GM13977 (cell line): Measurements from ENCODE around the gene TEDC2.

Experiments
- DNase-seq: peaks from one replicate; pipeline ENCODE4 v3.0.0; 2012; ENCODE audit warnings: low spot score
- CTCF ChIP-seq: IDR thresholded peaks from 2 replicates; pipeline ENCODE4 v1.5.1; 2012; ENCODE audit warnings: mild to moderate bottlenecking, control low read depth; ENCODE audit not compliant: insufficient read depth; ENCODE audit errors: extremely low read depth, missing control alignments
- in situ Hi-C: fragments of 300-500 bp; cut with MboI; formaldehyde crosslinking; loops from one replicate; pipeline ENCODE4 v1.12.0; 2022; ENCODE audit warnings: low sequenced_read_pairs, low pct_unique_long_range_greater_than_20kb, mixed read lengths, inconsistent platforms; ENCODE audit not compliant: unreplicated experiment

TEDC2 gene

GRCh38 chr16:2465653-2466415 lies 5.9 kb downstream of the TEDC2 start:
- TF ChIP-seq CTCF, result peak; percentile 34
- in situ Hi-C loops, result no loop called here
- DNase-seq, result no peak

GRCh38 chr16:2466667-2467527 lies 7.0 kb downstream of the TEDC2 start:
- in situ Hi-C loops, result no loop called here
- no peak for DNase-seq
- no peak for TF ChIP-seq CTCF

GRCh38 chr16:2467528-2468232 lies 7.8 kb downstream of the TEDC2 start:
- DNase-seq, result peak; percentile 82
- TF ChIP-seq CTCF, result peak; percentile 29
- in situ Hi-C loops, result no loop called here

- in situ Hi-C loops, result no loop called here
- TF ChIP-seq CTCF, result no peak
- DNase-seq, result peak; percentile 82
Observed at GRCh38 chr16:2468233-2468724, 8.4 kb downstream of the TEDC2 start.

- in situ Hi-C loops, result no loop called here
- no peak for TF ChIP-seq CTCF
- peak; percentile 89 for DNase-seq
Observed at GRCh38 chr16:2468725-2469398, 9.0 kb downstream of the TEDC2 start.
